ENCODE data around the gene CAPN5. TPM values are rescaled to one million over a fixed set of nuclear protein-coding genes. Genes with fewer than 3 reads are reported as not detected.

CAPN5 gene
- total and polyA plus RNA-seq, 10 of the 15 experiments (the other 5 are each of a cell fraction or from before 2014, with no cell fraction given): 0.02 to 0.33 (median 0.07) TPM; not detected in 3

DNA sequence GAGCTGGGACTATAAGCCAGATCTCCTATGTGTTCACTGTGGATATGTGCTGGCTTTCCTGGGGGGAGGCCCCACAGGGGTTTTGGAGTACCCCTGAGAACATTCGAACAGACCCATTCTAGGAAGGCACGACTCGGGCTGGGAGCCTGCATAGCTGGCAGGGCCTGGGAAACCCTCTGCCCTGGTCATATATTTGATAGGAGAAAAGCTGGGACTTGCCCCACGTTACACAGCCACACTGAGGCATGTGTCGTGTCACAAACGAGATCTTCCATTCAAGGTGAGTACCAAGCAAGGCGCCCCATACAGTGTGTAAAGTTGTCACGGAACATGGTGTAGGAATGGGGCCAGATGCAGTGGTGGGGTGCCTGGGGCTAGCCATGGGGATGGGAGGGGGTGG lies 72.4 kb downstream of the CAPN5 start:
- no peak overlapping the region for H3K4me2 ChIP-seq (ENCODE audit: control insufficient read depth, insufficient read depth)
- FAIRE-seq: no peak
- no peak for ATAC-seq
- POLR2A ChIA-PET: no interaction called here
- 37% methylated on average over 8 of the region's 8 CpGs for WGBS (ENCODE audit: insufficient coverage, insufficient replicate concordance, low lambda C conversion rate, missing lambda C conversion rate)
- no peak overlapping the region for H3K9ac ChIP-seq (ENCODE audit: control insufficient read depth, insufficient read depth, low read length)
- intact Hi-C loops (cut with micrococcal nuclease; ENCODE audit: unreplicated experiment) (no loop called here), in situ Hi-C loops (cut with MboI) (no loop called here)
- RAD21 ChIA-PET (ENCODE audit: unreplicated experiment): no interaction called here
- TF ChIP-seq, protein P1, sequence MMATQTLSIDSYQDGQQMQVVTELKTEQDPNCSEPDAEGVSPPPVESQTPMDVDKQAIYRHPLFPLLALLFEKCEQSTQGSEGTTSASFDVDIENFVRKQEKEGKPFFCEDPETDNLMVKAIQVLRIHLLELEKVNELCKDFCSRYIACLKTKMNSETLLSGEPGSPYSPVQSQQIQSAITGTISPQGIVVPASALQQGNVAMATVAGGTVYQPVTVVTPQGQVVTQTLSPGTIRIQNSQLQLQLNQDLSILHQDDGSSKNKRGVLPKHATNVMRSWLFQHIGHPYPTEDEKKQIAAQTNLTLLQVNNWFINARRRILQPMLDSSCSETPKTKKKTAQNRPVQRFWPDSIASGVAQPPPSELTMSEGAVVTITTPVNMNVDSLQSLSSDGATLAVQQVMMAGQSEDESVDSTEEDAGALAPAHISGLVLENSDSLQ (IDR thresholded peaks at IDR 0.05): no peak
- TF ChIP-seq, protein P2, sequence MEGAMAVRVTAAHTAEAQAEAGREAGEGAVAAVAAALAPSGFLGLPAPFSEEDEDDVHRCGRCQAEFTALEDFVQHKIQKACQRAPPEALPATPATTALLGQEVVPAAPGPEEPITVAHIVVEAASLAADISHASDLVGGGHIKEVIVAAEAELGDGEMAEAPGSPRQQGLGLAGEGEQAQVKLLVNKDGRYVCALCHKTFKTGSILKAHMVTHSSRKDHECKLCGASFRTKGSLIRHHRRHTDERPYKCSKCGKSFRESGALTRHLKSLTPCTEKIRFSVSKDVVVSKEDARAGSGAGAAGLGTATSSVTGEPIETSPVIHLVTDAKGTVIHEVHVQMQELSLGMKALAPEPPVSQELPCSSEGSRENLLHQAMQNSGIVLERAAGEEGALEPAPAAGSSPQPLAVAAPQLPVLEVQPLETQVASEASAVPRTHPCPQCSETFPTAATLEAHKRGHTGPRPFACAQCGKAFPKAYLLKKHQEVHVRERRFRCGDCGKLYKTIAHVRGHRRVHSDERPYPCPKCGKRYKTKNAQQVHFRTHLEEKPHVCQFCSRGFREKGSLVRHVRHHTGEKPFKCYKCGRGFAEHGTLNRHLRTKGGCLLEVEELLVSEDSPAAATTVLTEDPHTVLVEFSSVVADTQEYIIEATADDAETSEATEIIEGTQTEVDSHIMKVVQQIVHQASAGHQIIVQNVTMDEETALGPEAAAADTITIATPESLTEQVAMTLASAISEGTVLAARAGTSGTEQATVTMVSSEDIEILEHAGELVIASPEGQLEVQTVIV (IDR thresholded peaks at IDR 0.05; ENCODE audit: borderline replicate concordance, partially characterized antibody): no peak
- TF ChIP-seq, protein P3, sequence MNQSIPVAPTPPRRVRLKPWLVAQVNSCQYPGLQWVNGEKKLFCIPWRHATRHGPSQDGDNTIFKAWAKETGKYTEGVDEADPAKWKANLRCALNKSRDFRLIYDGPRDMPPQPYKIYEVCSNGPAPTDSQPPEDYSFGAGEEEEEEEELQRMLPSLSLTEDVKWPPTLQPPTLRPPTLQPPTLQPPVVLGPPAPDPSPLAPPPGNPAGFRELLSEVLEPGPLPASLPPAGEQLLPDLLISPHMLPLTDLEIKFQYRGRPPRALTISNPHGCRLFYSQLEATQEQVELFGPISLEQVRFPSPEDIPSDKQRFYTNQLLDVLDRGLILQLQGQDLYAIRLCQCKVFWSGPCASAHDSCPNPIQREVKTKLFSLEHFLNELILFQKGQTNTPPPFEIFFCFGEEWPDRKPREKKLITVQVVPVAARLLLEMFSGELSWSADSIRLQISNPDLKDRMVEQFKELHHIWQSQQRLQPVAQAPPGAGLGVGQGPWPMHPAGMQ (IDR thresholded peaks at IDR 0.05; ENCODE audit: borderline replicate concordance): no peak
- TF ChIP-seq, protein P4, sequence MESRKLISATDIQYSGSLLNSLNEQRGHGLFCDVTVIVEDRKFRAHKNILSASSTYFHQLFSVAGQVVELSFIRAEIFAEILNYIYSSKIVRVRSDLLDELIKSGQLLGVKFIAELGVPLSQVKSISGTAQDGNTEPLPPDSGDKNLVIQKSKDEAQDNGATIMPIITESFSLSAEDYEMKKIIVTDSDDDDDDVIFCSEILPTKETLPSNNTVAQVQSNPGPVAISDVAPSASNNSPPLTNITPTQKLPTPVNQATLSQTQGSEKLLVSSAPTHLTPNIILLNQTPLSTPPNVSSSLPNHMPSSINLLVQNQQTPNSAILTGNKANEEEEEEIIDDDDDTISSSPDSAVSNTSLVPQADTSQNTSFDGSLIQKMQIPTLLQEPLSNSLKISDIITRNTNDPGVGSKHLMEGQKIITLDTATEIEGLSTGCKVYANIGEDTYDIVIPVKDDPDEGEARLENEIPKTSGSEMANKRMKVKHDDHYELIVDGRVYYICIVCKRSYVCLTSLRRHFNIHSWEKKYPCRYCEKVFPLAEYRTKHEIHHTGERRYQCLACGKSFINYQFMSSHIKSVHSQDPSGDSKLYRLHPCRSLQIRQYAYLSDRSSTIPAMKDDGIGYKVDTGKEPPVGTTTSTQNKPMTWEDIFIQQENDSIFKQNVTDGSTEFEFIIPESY (IDR thresholded peaks at IDR 0.05): no peak
- TF ChIP-seq PML (IDR thresholded peaks at IDR 0.05; ENCODE audit: low read length) (no peak), ZBED1 (IDR thresholded peaks at IDR 0.05; ENCODE audit: borderline replicate concordance) (no peak), ZZZ3 (IDR thresholded peaks at IDR 0.05; ENCODE audit: control insufficient read depth, insufficient read length, low read depth) (no peak), RELA (IDR thresholded peaks at IDR 0.05; ENCODE audit: borderline replicate concordance, partially characterized antibody) (no peak), SUZ12 (IDR thresholded peaks at IDR 0.05; ENCODE audit: unreplicated experiment) (no peak), DPF2 (IDR thresholded peaks at IDR 0.05) (no peak), SREBF1 (IDR thresholded peaks at IDR 0.05; ENCODE audit: low read length) (no peak), ZSCAN29 (IDR thresholded peaks at IDR 0.05) (no peak), SREBF2 (IDR thresholded peaks at IDR 0.05; ENCODE audit: low read length) (no peak)
- TF ChIP-seq, protein P5, sequence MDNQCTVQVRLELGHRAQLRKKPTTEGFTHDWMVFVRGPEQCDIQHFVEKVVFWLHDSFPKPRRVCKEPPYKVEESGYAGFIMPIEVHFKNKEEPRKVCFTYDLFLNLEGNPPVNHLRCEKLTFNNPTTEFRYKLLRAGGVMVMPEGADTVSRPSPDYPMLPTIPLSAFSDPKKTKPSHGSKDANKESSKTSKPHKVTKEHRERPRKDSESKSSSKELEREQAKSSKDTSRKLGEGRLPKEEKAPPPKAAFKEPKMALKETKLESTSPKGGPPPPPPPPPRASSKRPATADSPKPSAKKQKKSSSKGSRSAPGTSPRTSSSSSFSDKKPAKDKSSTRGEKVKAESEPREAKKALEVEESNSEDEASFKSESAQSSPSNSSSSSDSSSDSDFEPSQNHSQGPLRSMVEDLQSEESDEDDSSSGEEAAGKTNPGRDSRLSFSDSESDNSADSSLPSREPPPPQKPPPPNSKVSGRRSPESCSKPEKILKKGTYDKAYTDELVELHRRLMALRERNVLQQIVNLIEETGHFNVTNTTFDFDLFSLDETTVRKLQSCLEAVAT (IDR thresholded peaks at IDR 0.05): no peak
- H3K79me2 ChIP-seq (ENCODE audit: control insufficient read depth, insufficient read depth, low read length): no peaks in the 10 kb centered on the region
- no peaks in the 10 kb centered on the region for H4K20me1 ChIP-seq (ENCODE audit: control insufficient read depth, insufficient read depth)
- CTCF ChIA-PET: interaction anchor here (0.9 kb wide), 1 partner anchor 16 kb away, joined by 3 read pairs; no protein-coding TSS in a partner anchor
- H2AFZ ChIP-seq (ENCODE audit: control insufficient read depth, low read depth, low read length): no peak overlapping the region
- DNase-seq (ENCODE audit: low read depth, low spot score): no peak
- no peaks in the 10 kb centered on the region for H3K9me3 ChIP-seq (replicated peaks; ENCODE audit: control insufficient read depth, insufficient read depth, low read length)
- no peak overlapping the region for H3K27ac ChIP-seq (ENCODE audit: control insufficient read depth, insufficient read depth)
- H3K4me1 ChIP-seq (ENCODE audit: control insufficient read depth, insufficient read depth, low read length): no peaks in the 10 kb centered on the region
- no peaks in the 10 kb centered on the region; a peak in 2 of 4 replicates for H3K27me3 ChIP-seq (replicated peaks in 1 of 2; ENCODE audit: control insufficient read depth in 2 of 2, insufficient read depth in 2 of 2, low read length in 1 of 2)
- H3K4me3 ChIP-seq: no peak overlapping the region
- BruUV-seq (replicated peaks): no TSS peak
- H3K36me3 ChIP-seq (ENCODE audit: control insufficient read depth in 2 of 2, insufficient read depth in 2 of 2, low read length in 1 of 2): no peaks in the 10 kb centered on the region
- SMC1A ChIA-PET (ENCODE audit: uncharacterized antibody, unreplicated experiment): no interaction called here
